Limb (tissue), 2 donors: ENCODE data around the gene GCC1.

ENCODE experiments used
- DNase-seq, 2 donors: peaks; one replicate each; pipeline ENCODE4 v3.0.0-alpha.2; 2016; ENCODE audit errors: extremely low spot score in 2 of 2

The GCC1 gene

GRCh38 chr7:127585044-127585953 is at the start of gene GCC1:
GCC1 (minus strand) TSS chr7:127585596; CDS start chr7:127585182, 414 bp downstream.
- peak; percentile 92 to 97 for DNase-seq

GRCh38 chr7:127632276-127632910 is 47.0 kb upstream of the GCC1 start:
- DNase-seq: no peak

DNA sequence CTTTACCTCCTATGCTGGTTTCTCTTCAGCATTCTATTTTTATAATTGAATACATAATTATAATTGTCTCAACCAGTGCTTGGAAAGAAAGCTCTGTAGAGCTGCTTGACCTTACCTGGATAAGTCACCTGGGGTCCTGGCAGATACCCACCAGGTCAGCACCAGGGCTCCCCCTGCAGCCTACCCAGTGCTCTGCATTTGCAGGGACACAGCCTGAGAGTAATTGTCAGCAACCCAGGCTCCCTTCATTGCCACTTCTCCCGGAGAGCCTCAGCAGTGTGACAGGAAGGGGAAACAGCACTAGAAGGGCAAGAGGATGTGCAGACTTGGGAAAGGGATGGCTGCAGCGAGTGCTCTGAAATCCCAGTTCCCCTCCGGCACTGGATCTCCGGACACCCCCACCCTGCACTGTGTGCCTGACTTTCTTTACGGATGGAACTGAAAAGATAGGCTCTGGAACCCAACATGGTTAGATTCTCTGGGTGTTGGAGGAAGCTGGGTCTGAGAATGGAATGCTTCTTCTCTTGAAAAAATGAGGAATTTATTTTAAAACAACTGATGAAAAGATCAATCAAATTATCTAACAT is 44.0 kb upstream of the GCC1 start:
- no peak for DNase-seq

DNA sequence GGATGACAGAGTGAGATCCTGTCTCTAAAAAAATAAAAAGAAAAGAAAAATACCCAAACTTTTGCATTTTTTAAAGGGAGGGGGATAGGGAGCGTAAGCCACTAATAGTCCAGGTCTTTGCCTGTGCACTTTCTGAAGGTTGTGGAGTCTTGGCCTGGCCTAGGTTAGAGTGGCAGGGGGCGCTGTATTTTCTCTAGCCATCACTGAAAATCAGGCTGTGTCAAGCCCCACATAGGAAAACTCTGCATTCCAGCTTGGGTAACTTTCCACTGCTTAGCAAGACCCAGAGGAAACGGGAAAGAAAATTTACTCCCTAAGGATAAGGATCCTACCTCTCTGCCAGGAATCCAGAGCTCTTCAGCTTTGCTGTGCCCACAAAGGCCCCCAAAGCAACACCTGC is 43.0 kb upstream of the GCC1 start:
- no peak for DNase-seq

GRCh38 chr7:127625331-127625730 is 39.9 kb upstream of the GCC1 start:
- no peak for DNase-seq

GRCh38 chr7:127620406-127621233 is 35.2 kb upstream of the GCC1 start:
- DNase-seq: no peak

DNA sequence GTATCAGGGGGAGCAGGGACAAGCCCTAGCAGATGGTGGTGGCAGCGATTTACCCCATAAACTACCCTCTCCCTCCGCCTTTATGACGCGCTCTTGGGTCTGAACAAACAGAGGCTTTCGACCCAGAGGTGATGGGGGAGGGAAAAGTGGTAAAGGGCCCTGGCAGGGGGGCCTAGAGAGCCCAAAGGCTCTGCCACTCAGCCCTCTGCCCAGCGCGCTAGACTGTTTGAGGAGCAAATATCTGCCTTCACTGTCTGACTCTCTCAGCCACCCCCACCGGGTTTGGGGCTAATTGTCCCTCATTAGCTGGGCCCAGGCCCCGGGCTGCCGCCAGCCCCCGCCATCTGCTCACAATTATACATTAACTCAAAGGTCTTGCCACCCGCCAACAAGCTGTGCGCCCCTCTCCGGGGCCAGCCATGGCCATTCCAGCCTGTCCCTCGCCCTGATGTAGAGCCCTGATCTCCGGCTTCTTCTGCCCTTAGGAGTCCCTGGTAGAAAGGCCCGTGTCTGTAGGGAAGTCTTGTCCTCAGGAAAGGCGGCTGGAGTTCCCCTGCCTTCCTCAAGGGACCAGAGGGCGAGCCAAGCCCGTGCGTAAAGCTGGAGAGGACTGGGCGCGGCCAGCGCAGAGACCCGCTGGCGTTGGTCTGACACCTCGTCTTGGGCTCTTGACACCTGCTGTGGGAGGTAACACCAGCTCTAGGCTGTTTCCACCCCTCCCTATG is 34.4 kb upstream of the GCC1 start:
- no peak for DNase-seq

- no peak for DNase-seq
These were observed 33.4 kb upstream of the GCC1 start for GRCh38 chr7:127618775-127619174.

DNA sequence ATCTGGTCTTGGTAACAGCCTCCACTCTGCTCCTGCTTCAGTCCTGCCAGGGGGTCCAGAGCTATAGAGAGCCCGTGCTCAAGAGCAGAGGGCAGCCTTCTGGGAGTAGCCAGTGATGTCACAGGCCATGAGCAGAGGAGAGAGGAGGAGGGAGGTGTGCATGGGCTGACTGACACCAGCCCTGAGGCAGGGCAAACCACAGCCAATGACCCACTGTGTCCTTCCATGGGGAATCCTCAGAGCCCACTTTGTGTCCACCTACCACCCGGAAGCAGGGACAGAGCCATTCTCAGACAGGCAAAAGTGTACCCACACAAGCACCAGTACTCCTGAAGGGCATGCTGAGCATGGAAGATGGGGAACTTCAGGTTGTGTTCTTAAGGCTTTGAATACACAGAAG is 32.6 kb upstream of the GCC1 start, which contains the start of gene PAX4:
Gene PAX4, minus strand, starts transcription at position 101 of the 400 bp plus-strand sequence. CDS start 2,214 bp downstream, outside the sequence.
- DNase-seq: no peak

- no peak for DNase-seq
These were observed 31.3 kb upstream of the GCC1 start for GRCh38 chr7:127616724-127617123.

DNA sequence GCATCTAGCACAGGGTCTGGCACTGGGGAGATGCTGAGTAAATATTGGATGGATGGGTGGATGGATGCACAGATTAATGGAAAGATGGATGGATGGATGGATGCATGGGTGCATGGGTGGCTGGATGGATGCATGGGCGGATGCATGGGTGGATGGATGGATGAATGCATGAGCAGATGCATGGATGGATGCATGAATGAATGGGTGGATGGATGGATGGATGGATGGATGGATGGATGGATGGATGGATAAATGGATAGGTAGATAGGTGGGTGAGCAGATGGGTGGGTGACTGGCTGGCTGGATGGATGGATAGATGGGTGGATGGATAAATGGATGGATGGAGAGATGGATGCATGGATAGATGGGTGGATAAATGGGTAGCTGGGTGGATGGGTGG is 26.9 kb upstream of the GCC1 start:
- no peak for DNase-seq

- no peak for DNase-seq
These were observed 23.9 kb upstream of the GCC1 start for GRCh38 chr7:127609297-127609696.

GRCh38 chr7:127608446-127608845 is 23.1 kb upstream of the GCC1 start:
- no peak for DNase-seq

GRCh38 chr7:127600885-127601284 is 15.5 kb upstream of the GCC1 start:
- DNase-seq: no peak

DNA sequence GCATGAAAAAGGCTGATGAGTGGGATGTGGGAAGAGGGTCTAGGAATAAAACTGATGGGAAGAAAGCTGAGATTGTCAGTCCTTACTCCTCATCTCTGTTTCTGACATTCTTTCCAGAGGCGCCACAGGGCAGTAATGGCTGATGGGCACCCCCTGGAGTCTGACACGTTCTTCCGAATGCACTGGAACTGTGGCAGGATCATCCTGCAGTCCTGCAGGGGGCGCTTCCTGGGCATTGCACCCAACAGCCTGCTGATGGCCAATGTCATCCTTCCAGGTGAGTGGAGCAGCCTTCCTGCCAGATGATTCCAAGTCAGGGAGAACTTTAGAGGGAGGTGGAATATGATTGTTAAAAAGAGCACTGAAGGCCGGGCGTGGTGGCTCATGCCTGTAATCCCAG is 12.9 kb upstream of the GCC1 start:
- no peak for DNase-seq

GRCh38 chr7:127595737-127596136 is 10.3 kb upstream of the GCC1 start:
- no peak for DNase-seq

DNA sequence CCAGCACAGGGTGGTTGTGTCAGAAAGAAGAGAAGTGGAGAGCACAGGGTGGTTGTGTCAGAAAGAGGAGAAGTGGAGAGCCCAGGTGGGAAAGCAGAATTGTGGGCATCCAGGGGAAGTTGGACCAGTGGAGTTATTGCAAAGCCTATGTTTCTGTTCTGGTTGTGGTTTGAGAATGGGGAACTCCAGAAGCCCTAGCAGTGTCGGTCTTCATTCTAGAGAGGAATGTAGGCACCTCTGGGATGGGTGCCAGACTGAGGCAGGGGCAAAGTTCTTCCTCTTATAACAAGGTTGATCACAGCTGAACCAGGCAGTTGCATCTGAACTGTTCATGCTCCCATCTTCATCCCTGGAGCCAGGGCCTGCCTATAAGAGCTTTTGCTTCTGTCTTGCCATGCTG is 9.1 kb upstream of the GCC1 start:
- DNase-seq: no peak

DNA sequence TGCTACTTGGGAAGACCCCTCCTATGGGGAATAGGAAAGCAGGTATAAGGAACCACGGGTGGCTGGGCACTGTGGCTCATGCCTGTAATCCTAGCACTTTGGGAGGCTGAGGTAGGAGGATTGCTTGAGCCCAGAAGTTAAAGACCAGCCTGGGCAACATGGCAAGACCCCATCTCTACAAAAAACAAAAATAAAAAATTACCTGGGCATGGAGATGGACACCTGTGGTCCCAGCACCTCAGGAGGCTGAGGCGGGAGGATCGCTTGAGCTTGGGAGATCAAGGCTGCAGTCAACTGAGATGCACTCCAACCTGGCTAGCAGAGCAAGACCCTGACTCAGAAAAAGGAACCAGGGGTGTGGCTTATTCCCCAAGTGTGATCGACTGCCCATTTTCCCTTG is 7.2 kb upstream of the GCC1 start:
- no peak for DNase-seq

DNA sequence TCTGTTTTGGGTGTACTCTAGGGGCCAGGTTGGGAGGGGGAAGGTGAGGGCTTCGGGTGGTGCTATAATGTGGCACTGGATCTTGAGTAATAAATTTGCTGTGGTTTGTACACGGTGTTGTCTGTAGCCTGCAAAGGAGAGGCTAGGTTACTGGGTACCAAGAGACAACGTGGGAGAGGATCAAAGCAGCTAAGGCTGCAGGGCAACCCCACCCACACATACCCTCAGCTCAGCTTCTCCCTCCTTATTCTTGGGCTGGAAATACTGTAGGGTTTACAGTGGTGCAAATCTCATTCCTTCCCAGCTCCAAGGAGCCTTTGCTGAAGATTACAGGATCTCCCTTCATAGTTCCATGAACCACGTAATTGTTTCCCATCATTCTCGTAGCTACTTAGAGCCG is 6.2 kb upstream of the GCC1 start:
- DNase-seq: no peak

GRCh38 chr7:127591189-127591588 is 5.8 kb upstream of the GCC1 start:
- DNase-seq: no peak

GRCh38 chr7:127589896-127590295 is 4.5 kb upstream of the GCC1 start:
- no peak for DNase-seq
